ENCODE data around the gene JADE2.
"Not testable (repeated sequence)": the region's sequence is repeated elsewhere in the genome, so short reads cannot be mapped to it uniquely, and the experiment has no call there.

The JADE2 gene

DNA sequence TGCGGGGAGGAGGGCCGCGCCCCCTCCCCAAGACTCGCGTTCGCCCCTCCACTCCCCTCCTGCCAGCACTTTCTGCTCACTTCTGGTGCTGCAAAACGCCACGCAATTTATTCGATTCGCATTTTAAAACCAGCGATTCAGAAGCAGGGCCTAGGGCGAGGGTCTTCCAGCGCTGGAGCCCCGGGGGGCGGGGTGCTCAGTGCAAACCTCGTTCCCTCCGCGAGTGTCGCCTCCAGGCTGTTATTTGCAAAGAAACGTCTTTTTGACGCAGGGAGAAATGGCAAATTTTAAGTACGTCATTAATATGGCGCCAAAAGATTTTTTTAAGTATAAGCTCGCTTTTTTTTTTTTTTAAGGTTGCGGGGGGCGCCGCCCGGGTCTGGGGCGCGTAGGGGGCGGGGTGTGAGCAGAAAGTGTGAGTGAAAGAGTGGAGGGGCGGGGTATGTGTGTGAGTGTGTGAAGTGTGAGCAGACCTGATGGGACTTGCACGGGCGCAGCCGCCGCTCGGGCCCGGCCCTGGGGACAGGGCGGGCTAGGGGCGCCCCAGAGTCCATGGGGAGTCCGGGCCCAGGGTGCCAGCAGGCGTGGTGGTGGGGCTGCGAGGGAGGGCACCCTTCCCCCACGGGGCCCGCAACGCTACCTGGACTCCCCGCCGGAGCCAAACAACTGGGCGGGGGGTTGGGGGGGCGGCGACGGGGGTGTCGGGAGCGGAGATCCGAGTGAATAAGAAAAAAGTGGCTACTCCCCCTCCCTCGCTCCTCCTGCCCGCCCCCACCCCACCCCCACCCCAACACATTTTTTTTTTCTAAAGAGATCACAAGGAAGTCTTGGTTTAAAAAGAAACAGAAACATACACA, at the start of gene JADE2:
JADE2 (plus strand) TSS at position 845 of the 857 bp plus-strand sequence. CDS start 10,188 bp downstream, outside the sequence.
- peak within 1 kb of the TSS; percentile 99 for H3K27ac Mint-ChIP-seq
- H3K4me3 Mint-ChIP-seq, result peak within 1 kb of the TSS; percentile 90
- H3K36me3 Mint-ChIP-seq, result peaks cover 6% of the 10 kb centered on the region
- H3K4me1 Mint-ChIP-seq, result peaks cover 50% of the 10 kb centered on the region
- no peaks in the 10 kb centered on the region for H3K9me3 Mint-ChIP-seq
- peak; percentile 83 for ATAC-seq
- no peaks in the 10 kb centered on the region for H3K27me3 Mint-ChIP-seq

DNA sequence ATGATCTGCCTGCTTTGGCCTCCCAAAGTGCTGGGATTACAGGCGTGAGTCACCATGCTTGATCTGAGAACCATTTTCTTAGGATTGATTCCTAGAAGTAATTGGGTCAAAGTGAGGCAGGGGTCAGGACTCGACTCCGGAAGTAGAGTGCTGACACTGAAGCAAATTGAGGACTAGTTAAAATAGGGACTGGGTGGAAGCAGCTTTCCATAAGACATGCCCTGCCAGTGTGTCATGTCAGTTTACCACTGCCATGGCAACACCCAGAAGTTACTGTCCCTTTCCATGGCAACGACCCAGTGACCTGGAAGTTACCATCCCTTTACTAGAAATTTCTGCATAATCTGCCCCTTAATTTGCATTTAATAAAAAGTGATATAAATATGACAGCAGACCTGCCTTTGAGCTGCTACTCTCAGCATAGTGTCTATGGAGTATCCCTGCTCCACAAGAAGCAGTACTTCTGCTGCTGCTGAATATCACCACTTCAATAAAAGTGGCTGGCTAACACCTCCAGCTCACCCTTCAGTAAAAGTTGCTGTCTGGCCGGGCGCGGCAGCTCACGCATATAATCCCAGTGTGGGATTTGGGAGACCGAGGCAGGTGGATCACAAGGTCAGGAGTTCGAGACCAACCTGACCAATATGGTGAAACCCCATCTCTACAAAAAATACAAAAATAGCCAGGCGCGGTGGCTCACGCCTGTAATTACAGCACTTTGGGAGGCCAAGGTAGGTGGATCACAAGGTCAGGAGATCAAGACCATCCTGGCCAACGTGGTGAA, 47.8 kb upstream of the JADE2 start:
- ATAC-seq, result no peak

DNA sequence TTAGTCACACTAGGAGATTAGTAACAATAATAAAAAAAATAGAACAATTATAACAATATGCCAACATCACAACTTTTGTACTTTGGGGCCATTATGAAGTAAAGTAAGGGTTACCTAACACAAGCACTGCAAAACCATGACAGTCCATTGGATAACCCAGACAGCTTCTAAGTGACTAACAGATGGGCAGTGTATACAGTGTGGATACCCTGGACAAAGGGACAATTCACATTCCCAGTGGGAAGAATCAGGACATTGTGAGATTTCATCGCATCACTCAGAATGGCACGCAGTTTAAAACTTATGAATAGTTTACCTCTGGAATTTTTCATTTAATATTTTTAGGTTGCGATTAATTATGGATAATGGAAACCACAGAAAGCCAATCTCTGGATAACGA, 45.6 kb upstream of the JADE2 start:
- no peaks in the 10 kb centered on the region for H3K27me3 Mint-ChIP-seq
- H3K9me3 Mint-ChIP-seq, result no peaks in the 10 kb centered on the region
- H3K4me3 Mint-ChIP-seq, result no peak overlapping the region
- H3K27ac Mint-ChIP-seq, result no peak overlapping the region
- H3K4me1 Mint-ChIP-seq, result no peaks in the 10 kb centered on the region
- H3K36me3 Mint-ChIP-seq, result no peaks in the 10 kb centered on the region
- ATAC-seq, result no peak

More for the DNA sequence above, 47.8 kb upstream of the JADE2 start:
- Mint-ChIP-seq H3K9me3 (peaks cover 3% of the 10 kb centered on the region), H3K4me3 (no peak overlapping the region), H3K27ac (no peak overlapping the region), H3K4me1 (no peaks in the 10 kb centered on the region), H3K36me3 (no peaks in the 10 kb centered on the region), H3K27me3 (no peaks in the 10 kb centered on the region)

DNA sequence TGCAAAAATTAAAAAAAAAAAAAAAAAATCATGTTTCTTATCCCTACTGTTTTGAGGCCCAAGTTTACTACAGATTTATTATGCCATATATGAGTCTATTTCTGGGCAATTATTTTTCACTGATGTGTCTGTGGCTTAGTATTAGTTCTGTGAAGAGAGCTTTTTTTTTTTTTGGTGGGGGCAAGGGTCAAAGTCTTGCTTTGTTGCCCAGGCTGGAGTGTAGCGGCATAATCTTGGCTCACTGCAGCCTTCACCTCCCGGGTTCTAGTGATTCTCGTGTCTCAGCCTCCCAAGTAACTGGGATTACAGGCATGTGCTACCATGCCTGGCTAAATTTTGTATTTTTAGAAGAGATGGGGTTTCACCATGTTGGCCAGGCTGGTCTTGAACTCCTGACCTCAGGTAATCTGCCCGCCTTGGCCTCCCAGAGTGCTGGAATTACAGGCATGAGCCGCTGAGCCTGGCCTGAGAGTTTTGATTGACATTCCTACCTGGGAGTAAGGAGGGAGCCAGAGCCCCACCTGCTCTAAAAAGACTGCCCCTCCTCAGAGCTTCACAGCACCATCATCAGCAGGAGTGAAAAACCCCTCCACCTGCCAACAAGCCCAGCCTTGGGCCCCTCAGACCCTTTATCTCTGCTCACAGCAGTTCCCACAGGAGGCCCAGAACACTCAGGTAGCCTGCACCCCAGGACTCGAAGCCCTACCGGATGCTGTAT, 36.1 kb upstream of the JADE2 start:
- H3K27ac Mint-ChIP-seq, result no peak overlapping the region
- H3K9me3 Mint-ChIP-seq, result peaks cover 3% of the 10 kb centered on the region
- no peak overlapping the region for H3K4me3 Mint-ChIP-seq
- no peaks in the 10 kb centered on the region for H3K27me3 Mint-ChIP-seq
- H3K4me1 Mint-ChIP-seq, result peaks cover 6% of the 10 kb centered on the region
- no peaks in the 10 kb centered on the region for H3K36me3 Mint-ChIP-seq
- ATAC-seq, result no peak

DNA sequence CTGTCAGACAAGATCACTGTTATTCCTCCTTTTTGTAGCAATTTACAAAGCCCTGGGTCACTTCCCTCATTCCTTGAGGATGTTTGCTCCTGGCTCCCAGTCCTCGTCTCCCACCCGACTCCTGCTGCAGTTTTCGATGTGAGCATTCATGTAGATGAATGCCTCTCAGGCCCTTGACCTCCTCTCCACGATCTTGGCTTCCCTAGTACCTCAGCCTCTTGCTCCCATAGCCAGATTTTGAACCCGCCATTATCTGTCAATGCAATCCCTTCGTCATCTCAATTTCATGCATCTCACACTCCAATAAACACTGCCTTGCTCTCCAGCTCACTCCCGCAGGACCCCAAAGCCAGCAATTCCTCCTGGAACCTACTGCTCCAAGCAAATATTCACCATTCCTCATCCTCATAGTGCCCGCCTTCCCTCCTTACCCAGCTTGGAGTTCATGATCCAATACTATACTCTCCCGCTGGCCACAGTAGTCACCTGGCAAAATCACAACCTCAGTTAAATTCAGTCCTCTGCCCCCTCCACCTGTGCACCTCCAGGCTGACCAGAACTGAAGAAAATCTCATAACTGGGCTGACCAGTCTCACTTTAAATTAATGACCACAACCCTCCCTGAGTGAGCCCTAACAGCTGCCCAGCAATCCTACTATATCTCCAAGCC, 35.1 kb upstream of the JADE2 start:
- Mint-ChIP-seq H3K27me3 (no peaks in the 10 kb centered on the region), H3K27ac (no peak overlapping the region), H3K4me3 (no peak overlapping the region), H3K36me3 (no peaks in the 10 kb centered on the region), H3K4me1 (peaks cover 6% of the 10 kb centered on the region), H3K9me3 (peaks cover under 1% of the 10 kb centered on the region)
- ATAC-seq, result no peak

DNA sequence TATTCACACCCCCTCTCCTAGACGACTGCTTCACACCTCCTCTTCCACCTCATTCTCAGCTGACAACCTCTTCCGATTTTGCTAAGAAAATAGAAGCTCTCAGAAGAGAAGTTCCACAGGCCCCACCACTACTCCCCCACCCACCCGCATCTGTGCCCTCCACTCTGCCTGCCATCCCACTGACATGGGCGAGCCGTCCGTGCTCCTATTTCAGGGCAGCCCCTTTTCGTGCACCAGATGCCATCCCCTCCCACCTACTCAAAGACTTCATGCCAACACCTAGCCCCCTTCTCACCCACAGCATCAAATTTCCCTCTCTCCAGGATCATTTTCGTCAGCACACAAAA, 34.6 kb upstream of the JADE2 start:
- H3K27ac Mint-ChIP-seq, result no peak overlapping the region
- H3K36me3 Mint-ChIP-seq, result no peaks in the 10 kb centered on the region
- H3K4me1 Mint-ChIP-seq, result peaks cover 6% of the 10 kb centered on the region
- H3K4me3 Mint-ChIP-seq, result no peak overlapping the region
- no peaks in the 10 kb centered on the region for H3K9me3 Mint-ChIP-seq
- H3K27me3 Mint-ChIP-seq, result no peaks in the 10 kb centered on the region
- ATAC-seq, result no peak

DNA sequence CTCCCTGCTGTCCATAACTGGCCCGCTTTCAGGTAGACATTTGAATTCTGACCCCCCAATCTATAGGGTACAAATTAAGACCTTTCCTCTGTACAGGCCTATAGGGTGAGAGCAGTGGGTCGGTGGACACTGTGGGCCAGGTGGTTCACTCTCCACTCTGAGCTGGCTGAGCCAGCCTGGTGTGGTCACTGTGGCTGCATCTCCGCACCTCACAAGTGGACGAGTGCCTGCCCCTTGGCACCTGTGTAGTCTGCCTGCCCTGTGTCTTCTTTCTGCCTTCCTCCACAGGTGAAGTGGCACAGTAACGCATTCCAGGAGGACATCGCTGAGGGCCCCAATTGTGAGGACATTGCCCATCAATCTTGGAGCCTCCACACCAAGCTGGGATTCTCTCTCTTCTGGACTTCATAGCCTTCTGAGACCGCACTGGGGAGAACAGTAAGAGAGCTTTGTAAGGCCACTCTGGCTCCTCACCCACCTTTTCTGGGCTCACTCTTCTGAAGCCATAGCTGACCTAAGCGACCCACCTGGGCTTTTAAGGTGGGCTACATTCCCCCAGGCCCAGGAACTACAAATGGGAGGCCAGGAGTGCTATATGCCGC, 33.5 kb upstream of the JADE2 start:
- H3K27me3 Mint-ChIP-seq, result no peaks in the 10 kb centered on the region
- no peaks in the 10 kb centered on the region for H3K36me3 Mint-ChIP-seq
- H3K4me3 Mint-ChIP-seq, result no peak overlapping the region
- H3K27ac Mint-ChIP-seq, result no peak overlapping the region
- no peak for ATAC-seq
- H3K4me1 Mint-ChIP-seq, result peaks cover 6% of the 10 kb centered on the region
- no peaks in the 10 kb centered on the region for H3K9me3 Mint-ChIP-seq

DNA sequence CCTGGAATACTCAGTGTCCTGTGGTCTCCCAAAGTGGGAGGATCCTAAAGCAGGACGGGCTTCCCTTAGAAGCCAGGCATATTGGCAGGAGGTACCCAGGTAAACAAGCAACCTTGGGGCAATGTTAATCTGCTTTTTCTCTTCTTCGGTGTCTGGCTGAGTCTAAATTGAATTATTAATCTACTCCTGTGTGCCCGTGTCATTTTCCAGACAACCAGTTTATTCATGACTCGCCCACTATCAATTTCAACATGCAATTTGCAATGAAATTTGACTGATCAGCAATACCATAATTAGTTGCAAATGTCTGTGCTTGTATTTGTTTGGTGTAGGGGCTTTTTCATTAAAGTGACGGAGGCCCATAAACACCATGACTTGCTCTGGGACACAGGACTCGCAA, 32.9 kb upstream of the JADE2 start:
- Mint-ChIP-seq H3K36me3 (no peaks in the 10 kb centered on the region), H3K9me3 (no peaks in the 10 kb centered on the region), H3K4me3 (no peak overlapping the region), H3K27me3 (no peaks in the 10 kb centered on the region), H3K4me1 (peaks cover 6% of the 10 kb centered on the region), H3K27ac (no peak overlapping the region)
- ATAC-seq, result no peak

DNA sequence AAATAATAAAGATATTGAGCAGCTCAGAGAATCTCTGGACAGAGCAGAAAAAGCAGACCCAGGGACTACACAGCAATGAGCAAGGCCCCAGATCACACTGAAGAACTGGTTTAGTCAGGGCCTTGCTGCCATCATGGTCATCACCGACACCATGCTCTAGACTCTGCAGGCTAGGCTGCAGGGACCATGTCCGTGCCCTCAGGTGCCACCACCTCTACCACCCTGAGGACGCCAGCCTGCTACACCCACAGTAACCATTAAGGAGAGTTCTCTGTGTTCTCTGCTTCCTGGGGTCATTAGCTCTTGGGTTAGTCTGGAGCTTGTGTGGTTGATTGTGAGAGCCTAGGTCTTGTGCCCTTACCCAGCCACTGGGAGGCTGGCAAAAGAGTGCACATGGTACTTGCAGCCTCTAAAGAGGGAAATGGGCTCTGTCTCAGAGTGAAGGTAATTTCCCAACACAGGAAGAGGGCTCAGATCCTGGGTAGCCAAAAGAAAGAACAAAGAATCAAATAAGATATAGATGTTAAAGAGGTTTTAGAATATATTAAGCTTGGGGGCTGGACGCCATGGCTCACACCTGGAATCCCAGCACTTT, 31.9 kb upstream of the JADE2 start:
- H3K27ac Mint-ChIP-seq, result no peak overlapping the region
- ATAC-seq, result peak; percentile 25
- no peaks in the 10 kb centered on the region for H3K36me3 Mint-ChIP-seq
- no peak overlapping the region for H3K4me3 Mint-ChIP-seq
- no peaks in the 10 kb centered on the region for H3K9me3 Mint-ChIP-seq
- H3K27me3 Mint-ChIP-seq, result no peaks in the 10 kb centered on the region
- peaks cover 6% of the 10 kb centered on the region for H3K4me1 Mint-ChIP-seq

DNA sequence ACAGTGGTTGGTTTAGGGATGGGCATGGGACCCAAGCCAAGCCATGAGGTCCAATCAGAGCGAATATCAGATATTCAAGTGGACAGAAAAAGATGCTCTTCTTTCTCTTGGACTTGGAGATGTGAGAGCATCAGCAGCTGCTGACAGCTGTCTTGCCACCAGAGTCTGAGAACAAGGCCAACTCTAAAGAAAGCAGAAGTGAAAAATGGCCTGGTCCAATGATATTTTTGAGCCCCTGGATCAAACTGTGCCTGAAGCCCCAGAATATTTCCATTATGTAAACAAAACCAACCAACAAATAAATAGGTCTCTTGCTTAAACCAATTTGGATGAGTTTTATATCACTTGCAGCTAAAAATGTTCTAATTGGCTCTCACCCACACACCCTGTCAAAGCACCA, 30.7 kb upstream of the JADE2 start:
- H3K36me3 Mint-ChIP-seq, result no peaks in the 10 kb centered on the region
- H3K27ac Mint-ChIP-seq, result no peak overlapping the region
- no peak for ATAC-seq
- peaks cover 6% of the 10 kb centered on the region for H3K4me1 Mint-ChIP-seq
- no peaks in the 10 kb centered on the region for H3K27me3 Mint-ChIP-seq
- no peak overlapping the region for H3K4me3 Mint-ChIP-seq
- H3K9me3 Mint-ChIP-seq, result no peaks in the 10 kb centered on the region

DNA sequence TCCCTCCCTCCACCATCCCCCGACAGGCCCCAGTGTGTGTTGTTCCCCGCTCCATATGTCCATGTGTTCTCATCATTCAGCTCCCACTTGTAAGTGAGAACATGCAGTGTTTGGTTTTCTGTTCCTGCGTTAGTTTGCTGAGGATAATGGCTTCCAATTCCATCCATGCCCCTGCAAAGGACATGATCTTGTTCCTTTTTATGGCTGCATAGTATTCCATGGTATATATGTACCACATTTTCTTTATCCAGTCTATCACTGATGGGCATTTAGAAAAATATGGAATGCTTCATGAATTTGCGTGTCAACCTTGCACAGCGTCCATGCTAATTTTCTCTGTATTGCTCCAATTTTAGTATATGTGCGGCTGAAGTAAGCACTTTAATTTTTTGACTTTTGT, 25.6 kb upstream of the JADE2 start:
- H3K9me3 Mint-ChIP-seq, H3K27ac Mint-ChIP-seq: not testable (repeated sequence)

DNA sequence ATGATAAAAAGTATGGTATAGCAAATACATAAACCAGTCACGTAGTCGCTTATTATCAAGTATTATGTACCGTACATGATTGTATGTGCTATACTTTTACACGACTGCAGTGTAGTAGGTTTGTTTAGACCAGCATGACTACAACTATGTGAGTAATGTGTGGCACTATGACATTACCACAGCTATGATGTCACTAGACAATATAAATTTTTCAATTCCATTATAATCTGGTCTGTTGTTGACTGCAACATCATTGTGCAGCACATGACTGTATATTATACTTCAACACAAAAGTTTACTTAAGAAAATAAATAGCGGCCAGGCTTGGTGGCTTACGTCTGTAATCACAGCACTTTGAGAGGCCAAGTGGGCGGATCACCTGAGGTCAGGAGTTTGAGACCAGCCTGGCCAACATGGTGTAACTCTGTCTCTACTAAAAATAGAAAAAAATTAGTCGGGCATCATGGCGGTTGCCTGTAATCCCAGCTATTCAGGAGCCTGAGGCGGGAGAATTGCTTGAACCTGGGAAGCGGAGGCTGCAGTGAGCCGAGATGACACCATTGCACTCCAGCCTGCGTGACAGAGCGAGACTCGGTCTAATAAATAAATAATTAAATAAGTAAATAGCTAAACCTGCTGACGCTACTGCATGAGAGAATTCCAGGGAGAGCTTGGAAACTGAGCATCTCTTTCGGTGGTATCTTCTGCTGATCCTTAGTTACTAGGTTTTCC, 24.6 kb upstream of the JADE2 start:
- no peaks in the 10 kb centered on the region for H3K9me3 Mint-ChIP-seq
- peaks cover 22% of the 10 kb centered on the region for H3K4me1 Mint-ChIP-seq
- ATAC-seq, result no peak
- no peaks in the 10 kb centered on the region for H3K27me3 Mint-ChIP-seq
- no peak overlapping the region for H3K27ac Mint-ChIP-seq
- H3K36me3 Mint-ChIP-seq, result no peaks in the 10 kb centered on the region
- H3K4me3 Mint-ChIP-seq, result no peak overlapping the region

More for the DNA sequence above, 25.6 kb upstream of the JADE2 start:
- not testable (repeated sequence) for H3K27me3 Mint-ChIP-seq, H3K36me3 Mint-ChIP-seq, H3K4me3 Mint-ChIP-seq, ATAC-seq
- peaks cover 22% of the 10 kb centered on the region for H3K4me1 Mint-ChIP-seq

DNA sequence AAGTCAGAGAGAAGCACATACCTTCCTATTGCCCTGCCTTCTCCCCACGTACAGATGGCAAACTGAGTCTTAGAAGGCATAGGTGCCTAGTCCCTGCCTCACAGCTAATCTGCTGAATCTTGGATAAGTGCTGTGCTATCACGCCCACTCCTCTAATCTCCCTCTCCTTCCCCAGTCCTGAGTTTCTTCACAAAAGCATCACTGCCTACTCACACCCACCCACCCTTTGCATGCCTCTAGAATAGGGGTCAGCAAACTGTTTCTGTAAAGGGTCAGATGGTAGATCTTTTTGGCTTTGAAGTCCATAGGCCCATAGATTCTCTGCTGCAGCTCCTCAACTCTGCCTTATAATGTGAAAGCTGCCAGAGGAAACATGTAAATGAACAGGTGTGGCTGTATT, 23.2 kb upstream of the JADE2 start:
- H3K27ac Mint-ChIP-seq, result peak overlapping the region; percentile 28
- ATAC-seq, result no peak
- H3K4me3 Mint-ChIP-seq, result no peak overlapping the region
- H3K9me3 Mint-ChIP-seq, result no peaks in the 10 kb centered on the region
- peaks cover 22% of the 10 kb centered on the region for H3K4me1 Mint-ChIP-seq
- no peaks in the 10 kb centered on the region for H3K36me3 Mint-ChIP-seq
- H3K27me3 Mint-ChIP-seq, result no peaks in the 10 kb centered on the region
